ENCODE data around the gene LHFPL2. TPM values are rescaled to one million over a fixed set of nuclear protein-coding genes. Genes with fewer than 3 reads are reported as not detected.

Gene LHFPL2
- total and polyA plus RNA-seq, 2 of the 4 experiments (the other 2 are of a cell fraction), result 6.5 to 11.3 TPM

DNA sequence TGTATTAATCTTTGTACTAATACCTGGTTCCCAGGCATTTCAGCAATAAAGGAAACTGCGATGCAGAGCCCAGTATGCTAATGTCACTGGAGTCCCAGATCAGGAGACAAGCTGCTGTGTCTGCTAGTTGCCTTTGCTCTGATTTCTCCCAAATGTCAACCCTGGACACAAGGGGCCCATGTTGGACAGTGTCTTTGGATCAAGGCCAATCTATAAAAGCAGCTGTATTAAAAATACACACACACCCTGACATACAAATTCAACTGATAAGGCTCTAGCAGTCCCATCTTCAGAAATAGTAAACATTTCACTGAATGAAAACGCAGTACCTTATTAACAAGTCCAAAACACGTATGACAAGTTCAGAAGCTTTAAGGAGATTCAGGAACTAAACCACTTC, 18.9 kb downstream of the LHFPL2 start:
- no peaks in the 10 kb centered on the region for H3K9me3 ChIP-seq (ENCODE audit: control insufficient read depth, insufficient read depth, low read length)
- BruUV-seq (replicated peaks), result no TSS peak
- WGBS, 2 experiments (ENCODE audit: extremely low coverage in 2 of 2, insufficient read length in 1 of 2), result 80% methylated on average over 1 of the region's 3 CpGs; no CpG with 5 or more reads in 1 of the 2 experiments
- no peak overlapping the region for H3K4ac ChIP-seq (ENCODE audit: low read depth, low read length)
- in situ Hi-C loops (cut with MboI; ENCODE audit: low sequenced_read_pairs) (no loop called here), intact Hi-C loops (cut with micrococcal nuclease) (loop anchor here (5.0 to 10.0 kb wide), 4 partner anchors 162 to 325 kb away; partner anchors contain the start of gene SCAMP1), dilution Hi-C loops (cut with HindIII; ENCODE audit: low sequenced_read_pairs, unreplicated experiment) (no loop called here)
- H4K91ac ChIP-seq (ENCODE audit: insufficient read depth, low read depth, low read length), result no peak overlapping the region
- DNase-seq (no peak), ATAC-seq (ENCODE audit: low read depth) (no peak)
- no peak overlapping the region for H2BK20ac ChIP-seq (ENCODE audit: low read depth, low read length)
- H3K9ac ChIP-seq (ENCODE audit: low read depth, low read length), result no peak overlapping the region
- no peak overlapping the region for H2BK15ac ChIP-seq (ENCODE audit: low read depth, low read length)
- no peak overlapping the region for H2BK120ac ChIP-seq (ENCODE audit: low read depth, low read length)
- H3K36me3 ChIP-seq (ENCODE audit: control insufficient read depth, insufficient read depth, low read length), result peaks cover 58% of the 10 kb centered on the region
- H3K18ac ChIP-seq (ENCODE audit: low read depth, low read length), result no peak overlapping the region
- H3K4me1 ChIP-seq (ENCODE audit: control insufficient read depth, insufficient read depth, low read length), result peaks cover 28% of the 10 kb centered on the region
- H4K8ac ChIP-seq (ENCODE audit: low read depth in 2 of 2, low read length in 2 of 2), result no peak overlapping the region
- no peak overlapping the region for H2AFZ ChIP-seq (replicated peaks; ENCODE audit: low read length, poor library complexity)
- H2AK5ac ChIP-seq (ENCODE audit: low read depth, low read length), result peak overlapping the region; percentile 20; the same call in 1 of the 2 replicates
- no peak overlapping the region for H3K56ac ChIP-seq (ENCODE audit: extremely low read depth, insufficient read depth, low read length)
- no peak overlapping the region for H3K4me3 ChIP-seq (ENCODE audit: insufficient read depth, low read depth, low read length)
- ChIA-PET POLR2A (ENCODE audit: unreplicated experiment) (no interaction called here), CTCF (interaction anchor here (0.6 kb wide), 1 partner anchor 8 kb away, joined by 3 read pairs; no protein-coding TSS in a partner anchor)
- H3K14ac ChIP-seq (replicated peaks; ENCODE audit: low read depth, low read length), result no peak overlapping the region; the same call in 1 of the 2 replicates
- H3K23ac ChIP-seq (ENCODE audit: low read depth, low read length), result peak overlapping the region; percentile 43; the same call in 1 of the 2 replicates
- H3K79me1 ChIP-seq (ENCODE audit: low read depth in 1 of 2, low read length in 2 of 2), result peaks cover 37 to 88% of the 10 kb centered on the region in 2 experiments
- no peak overlapping the region for H2BK5ac ChIP-seq (ENCODE audit: low read depth, low read length, poor library complexity, severe bottlenecking)
- H4K5ac ChIP-seq (ENCODE audit: low read depth, low read length), result no peak overlapping the region
- no peak overlapping the region for H3K4me2 ChIP-seq (ENCODE audit: low read depth, low read length)
- H4K20me1 ChIP-seq (ENCODE audit: insufficient read depth, low read length), result peaks cover 41% of the 10 kb centered on the region; the same call in 1 of the 2 replicates
- TF ChIP-seq FOS (IDR thresholded peaks at IDR 0.05; ENCODE audit: low read depth, low read length) (no peak), POLR2A (IDR thresholded peaks at IDR 0.05; ENCODE audit: low read depth, low read length) (no peak), MAFK (IDR thresholded peaks at IDR 0.05; ENCODE audit: low read depth, low read length) (no peak), MXI1 (IDR thresholded peaks at IDR 0.05; ENCODE audit: borderline replicate concordance, low read depth, low read length) (no peak), RCOR1 (IDR thresholded peaks at IDR 0.05; ENCODE audit: insufficient replicate concordance, low read length) (no peak), SMC3 (IDR thresholded peaks at IDR 0.05; ENCODE audit: low read depth, low read length) (no peak), BHLHE40 (IDR thresholded peaks at IDR 0.05; ENCODE audit: low read depth, low read length) (no peak), RAD21 (IDR thresholded peaks at IDR 0.05; ENCODE audit: low read length) (no peak)
- TF ChIP-seq, protein P1, sequence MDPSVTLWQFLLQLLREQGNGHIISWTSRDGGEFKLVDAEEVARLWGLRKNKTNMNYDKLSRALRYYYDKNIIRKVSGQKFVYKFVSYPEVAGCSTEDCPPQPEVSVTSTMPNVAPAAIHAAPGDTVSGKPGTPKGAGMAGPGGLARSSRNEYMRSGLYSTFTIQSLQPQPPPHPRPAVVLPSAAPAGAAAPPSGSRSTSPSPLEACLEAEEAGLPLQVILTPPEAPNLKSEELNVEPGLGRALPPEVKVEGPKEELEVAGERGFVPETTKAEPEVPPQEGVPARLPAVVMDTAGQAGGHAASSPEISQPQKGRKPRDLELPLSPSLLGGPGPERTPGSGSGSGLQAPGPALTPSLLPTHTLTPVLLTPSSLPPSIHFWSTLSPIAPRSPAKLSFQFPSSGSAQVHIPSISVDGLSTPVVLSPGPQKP (IDR thresholded peaks at IDR 0.05; ENCODE audit: borderline replicate concordance, low read depth, low read length), result no peak
- no peak overlapping the region for H3K27ac ChIP-seq (ENCODE audit: insufficient read depth, low read length)
- no peaks in the 10 kb centered on the region for H3K27me3 ChIP-seq (ENCODE audit: control insufficient read depth, insufficient read depth, low read length)
- no peak overlapping the region for H2AK9ac ChIP-seq (replicated peaks; ENCODE audit: low read depth, low read length, poor library complexity)
- peaks cover 34% of the 10 kb centered on the region for H3K9me1 ChIP-seq (ENCODE audit: insufficient read depth, low read length)

All from IMR-90 (cell line).